B cell (primary cell): Measurements from ENCODE around the gene WDFY4. TPM values are rescaled to one million over a fixed set of nuclear protein-coding genes. Genes with fewer than 3 reads are reported as not detected.

Experiments
- ATAC-seq: fragments of 200-7000 bp; cut with Tn5 transposase; one replicate; pipeline ENCODE4 v1.10.0; 2021; ENCODE audit warnings: low read depth, mild to moderate bottlenecking, moderate number of reproducible peaks, moderate library complexity
- CTCF ChIA-PET: fragments of 350-600 bp; sonication (Branson Sonifier 250); formaldehyde crosslinking; loops from one replicate; lab custom pipeline; 2021; ENCODE audit warnings: antibody characterized with exemption, inconsistent platforms; lab: Charles Lee
- POLR2A ChIA-PET: fragments of 350-600 bp; sonication (Branson Sonifier 250); formaldehyde crosslinking; loops from one replicate; lab custom pipeline; 2021; ENCODE audit warnings: antibody characterized with exemption; lab: Charles Lee
- DNase-seq: peaks from one replicate; pipeline ENCODE4 v3.0.0; 2013
- H2AFZ ChIP-seq: 2 replicates; pipeline ENCODE4 v1.6.1; 2012; ENCODE audit warnings: mild to moderate bottlenecking, low read depth, low read length; ENCODE audit not compliant: insufficient read depth, poor library complexity, severe bottlenecking
- H3K27ac ChIP-seq, 2 donors: 1 replicate in 1 of 2; 2 replicates in 1 of 2; pipeline ENCODE4 v1.5.1; 2012 to 2013; ENCODE audit warnings: low read length in 2 of 2, mild to moderate bottlenecking in 2 of 2, moderate library complexity in 1 of 2
- H3K27me3 ChIP-seq, 4 experiments: fragments of 200-600 bp in 1 of 4; sonication (generic) in 1 of 4; replicated peaks in 1 of 4; 1 replicate in 2 of 4; 2 replicates in 2 of 4; pipeline versions ENCODE4 v1.6.1 to v1.7.0; 2013 to 2016; ENCODE audit warnings: low read length in 3 of 4, mild to moderate bottlenecking in 2 of 4, mixed read lengths in 1 of 4, moderate library complexity in 1 of 4; ENCODE audit not compliant: insufficient read depth in 4 of 4, control insufficient read depth in 3 of 4; ENCODE audit errors: control extremely low read depth in 1 of 4
- H3K36me3 ChIP-seq, 2 experiments: replicated peaks in 1 of 2; 1 replicate in 1 of 2; 2 replicates in 1 of 2; pipeline versions ENCODE4 v1.6.1 to v1.7.1; 2013; ENCODE audit warnings: low read length in 1 of 2; ENCODE audit not compliant: insufficient read depth in 2 of 2, control insufficient read depth in 1 of 2; ENCODE audit errors: control extremely low read depth in 1 of 2, extremely low read depth in 1 of 2
- H3K4me1 ChIP-seq, 2 donors: fragments of 200-600 bp in 1 of 2; sonication (generic) in 1 of 2; 1 replicate in 1 of 2; 2 replicates in 1 of 2; pipeline versions ENCODE4 v1.5.1 to v1.6.1; 2013 to 2017; ENCODE audit warnings: low read length in 2 of 2; ENCODE audit not compliant: control insufficient read depth in 2 of 2, insufficient read depth in 2 of 2
- H3K4me2 ChIP-seq: replicated peaks from 2 replicates; pipeline ENCODE3; 2012; ENCODE audit warnings: mild to moderate bottlenecking, low read depth, low read length; ENCODE audit not compliant: poor library complexity, severe bottlenecking
- H3K4me3 ChIP-seq, 5 experiments: fragments of 200-600 bp in 1 of 5; sonication (generic) in 1 of 5; 1 replicate in 3 of 5; 2 replicates in 2 of 5; pipeline versions ENCODE4 v1.5.1 to v1.7.0; 2011 to 2016; ENCODE audit warnings: low read length in 4 of 5, mild to moderate bottlenecking in 4 of 5, low read depth in 2 of 5, control low read depth in 1 of 5, moderate library complexity in 1 of 5; ENCODE audit not compliant: insufficient read depth in 1 of 5; ENCODE audit errors: control extremely low read depth in 1 of 5, extremely low read depth in 1 of 5
- H3K79me2 ChIP-seq: fragments of 200-600 bp; sonication (generic); one replicate; pipeline ENCODE4 v1.6.0; 2016; ENCODE audit warnings: low read length; ENCODE audit not compliant: control insufficient read depth, insufficient read depth
- H3K9ac ChIP-seq: fragments of 200-600 bp; sonication (generic); 2 replicates; pipeline ENCODE4 v1.6.1; 2017; ENCODE audit warnings: mild to moderate bottlenecking, low read length, moderate library complexity
- H3K9me3 ChIP-seq, 3 donors: one replicate each; pipeline versions ENCODE4 v1.6.1 to v1.7.1; 2013; ENCODE audit warnings: low read length in 2 of 3; ENCODE audit not compliant: control insufficient read depth in 2 of 3, insufficient read depth in 1 of 3; ENCODE audit errors: control extremely low read depth in 1 of 3
- H4K20me1 ChIP-seq: 2 replicates; pipeline ENCODE4 v1.6.0; 2012; ENCODE audit warnings: mild to moderate bottlenecking, low read length; ENCODE audit not compliant: insufficient read depth, control insufficient read depth, poor library complexity, severe bottlenecking
- H3K27ac Mint-ChIP-seq: one replicate; pipeline ENCODE4 v1.8.0; 2021; ENCODE audit warnings: mixed read lengths
- H3K27me3 Mint-ChIP-seq: one replicate; pipeline ENCODE4 v1.8.0; 2021; ENCODE audit warnings: mixed read lengths
- H3K4me1 Mint-ChIP-seq: one replicate; pipeline ENCODE4 v1.8.0; 2021; ENCODE audit warnings: mixed read lengths
- H3K4me3 Mint-ChIP-seq: one replicate; pipeline ENCODE4 v1.8.0; 2021; ENCODE audit warnings: mixed read lengths
- H3K9me3 Mint-ChIP-seq: one replicate; pipeline ENCODE4 v1.8.0; 2022; ENCODE audit warnings: mixed read lengths; ENCODE audit not compliant: insufficient read depth
- CTCF ChIP-seq: fragments of 200-600 bp; IDR thresholded peaks from one replicate; pipeline ENCODE4 v1.8.0; 2022; ENCODE audit warnings: antibody characterized with exemption, mild to moderate bottlenecking
- EZH2 ChIP-seq: IDR thresholded peaks from 2 replicates; pipeline ENCODE4 v1.6.1; 2012; ENCODE audit warnings: borderline replicate concordance, low read depth, mild to moderate bottlenecking, moderate library complexity, low read length; ENCODE audit not compliant: insufficient read depth, poor library complexity, severe bottlenecking
- WGBS: methylation state at CpG from one replicate; pipeline ENCODE4 v1.1.5; 2013; ENCODE audit warnings: missing lambda C conversion rate; ENCODE audit not compliant: insufficient coverage; 5-methylcytosine and 5-hydroxymethylcytosine counted together
- intact Hi-C: fragments of 100-400 bp; cut with micrococcal nuclease; formaldehyde crosslinking; loops from one replicate; pipeline ENCODE4 v1.10.0; 2022
- polyA plus RNA-seq: library from polyadenylated mRNA; depleted of rRNA; stranded (reverse); fragments of >200 nt; gene quantifications from 2 replicates; pipeline ENCODE4 v1.2.3, GENCODE V29; 2012
- total RNA-seq, 2 donors: library from RNA; stranded (reverse); fragments of 120-200 nt in 1 of 2; gene quantifications; 1 replicate in 1 of 2; 2 replicates in 1 of 2; pipeline versions ENCODE4 v1.2.3 to v1.2.4, GENCODE V29; 2013 to 2022

The WDFY4 gene
- total and polyA plus RNA-seq, 2 donors (not counting 1 experiment from before 2014, with no cell fraction given), result 262 to 560 TPM

- Histone ChIP-seq H4K20me1 (peaks cover 6% of the 10 kb centered on the region), H3K4me2 (no peak overlapping the region), H3K79me2 (no peaks in the 10 kb centered on the region), H3K27me3 (no peaks in the 10 kb centered on the region), H3K9me3 (no peaks in the 10 kb centered on the region), H3K27ac (no peak overlapping the region), H3K4me1 (no peaks in the 10 kb centered on the region), H3K9ac (no peak overlapping the region), H3K4me3 (no peak overlapping the region), H3K36me3 (peaks cover 6 to 99% of the 10 kb centered on the region in 2 experiments), H2AFZ (no peak overlapping the region)
- no peaks in the 10 kb centered on the region for H3K4me1 Mint-ChIP-seq
- ATAC-seq (no peak), DNase-seq (no peak)
- intact Hi-C loops, result no loop called here
- H3K27ac Mint-ChIP-seq, result no peak overlapping the region
- ChIA-PET CTCF (no interaction called here), POLR2A (no interaction called here)
- TF ChIP-seq CTCF, result no peak
- no peak for TF ChIP-seq EZH2
- 99% methylated on average over 7 of the region's 12 CpGs for WGBS
- H3K9me3 Mint-ChIP-seq, result no peaks in the 10 kb centered on the region
- no peak overlapping the region for H3K4me3 Mint-ChIP-seq
- H3K27me3 Mint-ChIP-seq, result no peaks in the 10 kb centered on the region
Observed at GRCh38 chr10:48946891-48947500, 262.3 kb downstream of the WDFY4 start.

- WGBS, result 100% methylated on average over 5 of the region's 10 CpGs
- POLR2A ChIA-PET, result no interaction called here
- CTCF ChIA-PET, result no interaction called here
- Mint-ChIP-seq H3K4me3 (no peak overlapping the region), H3K9me3 (no peaks in the 10 kb centered on the region), H3K27ac (no peak overlapping the region), H3K27me3 (no peaks in the 10 kb centered on the region), H3K4me1 (no peaks in the 10 kb centered on the region)
- Histone ChIP-seq H3K4me1 (no peaks in the 10 kb centered on the region), H3K4me3 (no peak overlapping the region), H3K36me3 (peaks cover 6 to 99% of the 10 kb centered on the region in 2 experiments), H3K4me2 (no peak overlapping the region), H3K79me2 (no peaks in the 10 kb centered on the region), H3K27me3 (no peaks in the 10 kb centered on the region), H2AFZ (no peak overlapping the region), H3K27ac (no peak overlapping the region), H3K9ac (no peak overlapping the region), H3K9me3 (no peaks in the 10 kb centered on the region), H4K20me1 (peaks cover 14% of the 10 kb centered on the region)
- intact Hi-C loops, result no loop called here
- ATAC-seq, result no peak
- no peak for DNase-seq
- no peak for TF ChIP-seq CTCF
- TF ChIP-seq EZH2, result no peak
Observed at GRCh38 chr10:48947690-48948469, 263.2 kb downstream of the WDFY4 start.
